Stimulated activated CD4-positive, alpha-beta T cell treated with anti-CD3 and anti-CD28 coated beads, TNF-alpha, amount 100 ng/mL, for 24 hours (primary cell): Measurements from ENCODE around the gene DGKB.

Experiments used
- DNase-seq, 3 experiments: peaks; one replicate each; pipeline ENCODE4 v3.0.0-alpha.2; 2020; ENCODE audit warnings: low read depth in 3 of 3

The DGKB gene

GRCh38 chr7:14218338-14218737 is 684.2 kb downstream of the DGKB start:
- DNase-seq = no peak

DNA sequence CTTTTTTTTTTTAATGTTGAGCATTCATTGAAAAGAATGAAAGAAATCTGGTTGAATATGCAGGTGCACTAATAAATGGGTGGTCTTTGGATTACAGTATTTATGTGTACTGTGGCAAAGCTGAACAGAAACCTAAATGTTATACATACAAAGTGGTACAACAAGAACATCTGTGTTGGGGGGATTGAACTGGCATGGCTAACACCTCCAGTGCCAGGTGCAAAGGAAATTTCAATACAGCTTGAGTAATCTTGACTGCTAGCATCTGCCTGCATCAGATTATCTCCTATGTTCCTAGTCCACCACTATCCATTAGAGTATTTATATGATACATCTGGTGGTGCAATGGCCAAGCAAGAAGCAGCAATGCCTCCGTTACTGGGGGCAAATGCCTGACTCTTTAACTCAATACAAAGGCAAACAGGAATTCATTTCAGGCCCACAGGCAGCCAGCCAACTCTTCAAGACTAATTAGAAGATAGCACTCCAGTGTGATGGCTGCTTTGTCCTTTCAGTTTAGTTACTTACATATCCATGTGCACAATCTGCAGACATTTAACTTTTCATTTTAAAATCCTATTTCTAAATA is 692.6 kb downstream of the DGKB start:
- DNase-seq = no peak

DNA sequence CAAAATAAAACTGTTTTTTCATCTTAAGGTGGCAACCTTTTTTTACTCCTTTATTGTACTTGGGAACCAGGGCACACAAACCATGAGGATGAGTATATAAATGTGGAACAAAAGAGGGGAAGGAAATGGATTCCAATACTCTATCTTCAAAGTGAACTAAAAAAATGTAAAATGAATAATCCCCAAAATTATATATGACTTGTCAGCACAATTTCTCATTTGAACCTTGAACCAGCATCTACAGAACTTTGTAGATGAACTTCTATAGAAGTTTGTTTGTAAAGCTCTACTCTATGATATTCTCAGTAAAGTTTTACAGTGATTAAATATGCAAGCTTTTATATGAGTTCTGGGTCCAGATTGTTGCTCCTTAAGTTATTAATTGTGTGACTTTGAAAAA is 694.8 kb downstream of the DGKB start:
- DNase-seq = no peak

- DNase-seq = no peak
These were observed 695.4 kb downstream of the DGKB start for GRCh38 chr7:14207138-14207537.

GRCh38 chr7:14206121-14206520 is 696.4 kb downstream of the DGKB start:
- DNase-seq = no peak

- DNase-seq = no peak
These were observed 701.2 kb downstream of the DGKB start for GRCh38 chr7:14201353-14201752.

- no peak for DNase-seq
These were observed 703.2 kb downstream of the DGKB start for GRCh38 chr7:14199336-14199735.

- DNase-seq = no peak
These were observed 705.3 kb downstream of the DGKB start for GRCh38 chr7:14197280-14197679.

DNA sequence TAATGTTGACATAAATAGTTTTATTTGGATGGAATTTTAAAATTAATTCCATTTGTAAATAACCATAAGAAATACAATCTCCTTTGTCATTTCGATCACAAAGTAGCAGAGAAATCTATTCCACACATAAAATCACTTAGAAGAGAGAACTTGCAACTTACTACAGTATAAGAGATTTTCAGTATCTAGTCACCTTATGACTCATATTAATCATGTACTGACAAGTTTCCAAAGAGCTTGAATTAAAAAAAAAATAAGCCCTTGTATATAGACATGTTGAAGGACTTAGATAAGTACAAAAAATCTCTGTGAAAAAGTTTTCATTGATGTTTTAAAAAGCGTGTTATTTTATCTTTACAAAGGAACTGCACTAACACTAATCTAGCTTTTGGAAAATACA is 706.0 kb downstream of the DGKB start:
- DNase-seq = no peak

DNA sequence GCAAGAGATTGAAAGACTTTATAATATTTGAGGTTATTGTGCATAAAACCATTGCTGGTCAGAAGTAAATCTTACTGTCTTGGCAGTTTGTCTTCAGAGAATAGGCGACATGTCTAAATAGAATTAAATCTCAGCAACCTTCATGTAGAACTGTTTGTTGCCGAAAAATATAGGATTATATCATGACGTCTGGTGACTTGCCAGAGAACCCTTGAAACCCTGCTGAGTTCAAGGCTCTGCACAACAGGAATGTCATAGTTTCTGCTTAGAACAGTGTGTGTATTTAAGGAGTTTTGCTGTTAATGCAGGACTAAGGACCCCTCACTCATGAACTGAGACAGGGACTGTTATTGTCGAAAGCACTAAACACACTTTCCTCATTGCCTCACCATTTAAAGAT is 706.7 kb downstream of the DGKB start:
- DNase-seq = no peak

GRCh38 chr7:14195079-14195478 is 707.5 kb downstream of the DGKB start:
- DNase-seq = no peak

DNA sequence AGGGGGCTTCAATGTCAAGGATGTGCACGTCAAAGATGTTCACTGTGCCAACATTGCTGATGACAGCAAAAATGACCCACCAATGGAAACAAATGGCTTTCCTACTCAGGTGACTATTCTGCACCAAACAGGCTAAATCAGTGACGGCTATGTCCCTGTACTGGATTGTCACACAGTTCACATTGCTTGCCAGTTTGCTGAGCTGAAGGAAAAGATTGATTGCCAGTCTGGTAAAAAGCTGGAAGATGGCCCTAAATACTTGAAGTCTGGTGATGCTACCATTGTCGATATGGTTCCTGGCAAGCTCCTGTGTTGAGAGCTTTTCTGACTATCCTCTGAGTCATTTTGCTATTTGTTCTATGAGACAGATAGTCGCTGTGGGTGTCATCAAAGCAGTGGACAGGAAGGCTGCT is 710.9 kb downstream of the DGKB start:
- DNase-seq = no peak

GRCh38 chr7:14184292-14184864 is 718.2 kb downstream of the DGKB start:
- DNase-seq = no peak

DNA sequence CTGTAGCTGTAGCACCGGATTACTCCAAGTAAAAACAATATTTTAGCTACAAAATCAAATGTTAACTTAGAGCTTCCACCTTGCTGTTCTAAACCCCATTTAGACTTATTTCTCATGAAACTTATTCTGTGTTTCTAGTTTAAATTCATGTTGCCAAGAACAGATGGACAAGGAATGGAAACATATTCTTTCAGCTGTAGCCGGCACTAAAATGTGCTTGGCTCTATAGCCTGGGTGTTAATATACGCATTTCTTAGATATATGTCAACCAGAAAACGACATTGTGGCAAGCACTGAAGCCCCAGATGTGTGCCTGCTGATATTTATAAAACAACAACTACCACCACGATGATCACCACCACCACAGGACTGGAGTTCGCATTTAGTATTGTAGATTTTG is 722.8 kb downstream of the DGKB start:
- DNase-seq = no peak

DNA sequence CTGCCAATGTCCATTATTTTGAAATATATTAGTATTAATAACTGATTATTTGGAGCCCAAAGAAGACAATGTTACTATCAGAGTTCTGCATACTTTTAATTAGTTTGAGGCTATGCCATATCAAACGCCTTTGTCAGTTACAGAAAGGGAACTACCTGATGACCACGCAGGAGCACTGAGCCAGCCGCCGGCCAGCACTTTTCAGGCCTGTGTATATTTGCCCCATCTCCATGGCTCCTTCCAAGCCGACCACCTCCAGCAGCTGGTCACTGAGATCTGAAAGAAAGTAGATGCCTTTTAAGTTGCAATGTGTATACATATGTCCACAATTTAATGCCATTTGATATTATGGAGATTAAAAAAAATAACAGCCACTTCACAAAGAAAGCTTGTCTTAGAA is 724.7 kb downstream of the DGKB start:
- DNase-seq = no peak

DNA sequence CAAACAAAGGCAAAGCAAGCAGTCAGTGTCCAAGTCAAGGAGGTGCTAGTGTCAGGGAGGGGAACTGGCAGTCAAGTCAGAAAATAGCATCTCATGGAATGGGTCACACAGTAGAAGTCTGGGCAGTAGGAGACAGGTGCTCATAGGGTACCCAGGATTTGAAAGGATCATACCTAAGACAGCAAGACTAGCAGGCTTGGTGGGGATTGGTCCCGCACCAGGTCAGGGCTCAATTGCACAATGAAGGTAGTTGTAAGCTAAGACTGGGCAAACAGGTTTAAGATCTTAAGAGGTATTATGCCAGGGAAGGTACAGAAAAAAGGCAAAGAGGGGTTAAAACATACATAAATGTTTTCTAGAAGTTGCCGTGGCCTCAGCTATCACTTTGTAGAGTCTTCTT is 731.7 kb downstream of the DGKB start:
- no peak for DNase-seq

- DNase-seq = no peak
These were observed 744.4 kb downstream of the DGKB start for GRCh38 chr7:14158111-14158510.

GRCh38 chr7:14156436-14156835 is 746.1 kb downstream of the DGKB start:
- no peak for DNase-seq

GRCh38 chr7:14148974-14149373 is 753.6 kb downstream of the DGKB start:
- no peak for DNase-seq

DNA sequence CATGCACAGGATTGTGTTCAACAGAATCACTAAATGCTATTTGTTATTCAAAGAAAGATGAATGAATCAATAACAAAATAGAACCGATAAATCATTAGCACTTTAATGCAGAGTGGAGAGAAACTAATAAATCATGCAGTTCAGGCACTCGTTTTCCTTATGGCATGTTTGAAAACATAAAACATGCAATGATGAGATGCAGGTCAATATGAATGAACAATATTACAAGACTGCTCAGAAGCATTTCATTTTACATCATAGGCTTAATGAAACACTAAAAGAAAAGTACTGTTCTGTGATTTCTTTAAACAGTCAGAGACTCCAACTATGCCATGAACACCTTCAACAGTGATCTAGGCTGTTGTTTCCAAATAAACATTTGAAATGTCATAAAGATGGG is 755.0 kb downstream of the DGKB start:
- no peak for DNase-seq

- DNase-seq = no peak
These were observed 758.0 kb downstream of the DGKB start for GRCh38 chr7:14144538-14144937.

GRCh38 chr7:14144109-14144508 is 758.4 kb downstream of the DGKB start:
- no peak for DNase-seq

DNA sequence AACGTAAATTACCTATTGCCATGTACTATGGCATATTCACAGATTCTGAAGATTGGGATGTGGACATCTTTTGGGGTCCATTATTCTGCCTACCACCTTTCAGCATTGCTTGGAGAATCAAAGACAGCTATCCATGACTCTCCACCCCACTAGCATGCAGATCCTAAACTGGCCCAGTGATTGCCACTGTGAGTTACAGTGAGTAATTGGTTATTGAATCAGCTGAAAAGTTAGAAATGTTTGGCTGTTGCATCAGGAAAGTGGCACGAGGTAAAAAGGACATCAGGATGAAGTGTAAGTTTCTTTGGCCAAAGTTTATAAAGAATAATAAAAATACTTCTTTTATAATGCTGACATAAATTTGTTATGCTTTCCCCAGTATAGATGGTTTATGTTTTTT is 764.9 kb downstream of the DGKB start:
- no peak for DNase-seq

DNA sequence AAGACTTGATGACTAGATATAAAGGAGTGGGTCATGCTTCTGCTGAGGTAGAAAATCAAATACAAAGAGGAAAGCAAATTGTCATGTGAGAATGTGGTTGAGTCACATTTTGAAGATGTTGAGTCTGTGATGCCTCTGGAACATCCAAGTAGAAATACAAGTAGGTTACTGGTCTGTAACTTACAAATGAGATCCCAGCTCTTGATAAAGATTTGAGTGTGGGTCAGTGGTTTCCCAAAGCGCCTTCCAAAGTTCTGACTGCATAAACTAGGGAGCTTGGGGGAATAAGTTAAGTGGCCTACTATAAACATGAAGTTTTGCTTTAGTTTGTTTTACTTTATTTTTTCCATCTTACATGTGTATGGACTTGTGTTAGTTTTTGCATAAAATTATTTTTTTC is 768.8 kb downstream of the DGKB start:
- DNase-seq = no peak
